Stimulated activated naive CD8-positive, alpha-beta T cell treated with anti-CD3 and anti-CD28 coated beads, Interleukin-15, amount 100 ng/mL, for 72 hours (primary cell): ENCODE measurements around the gene OLR1.

Experiments
- ATAC-seq: fragments of 150-1000 bp; cut with Tn5 transposase; 2 replicates; pipeline ENCODE4 v1.10.0; 2021; ENCODE audit warnings: mild to moderate bottlenecking, moderate library complexity
- DNase-seq, 2 donors: peaks; one replicate each; pipeline ENCODE4 v3.0.0; 2021 to 2022
- H3K27ac Mint-ChIP-seq, 2 donors: one replicate each; pipeline ENCODE4 v1.8.0; 2022; ENCODE audit warnings: mild to moderate bottlenecking in 2 of 2, mixed read lengths in 2 of 2, moderate library complexity in 2 of 2
- H3K27me3 Mint-ChIP-seq: one replicate; pipeline ENCODE4 v1.8.0; 2022; ENCODE audit warnings: mixed read lengths
- H3K4me1 Mint-ChIP-seq: one replicate; pipeline ENCODE4 v1.8.0; 2022; ENCODE audit warnings: mild to moderate bottlenecking, mixed read lengths
- H3K4me3 Mint-ChIP-seq, 2 donors: one replicate each; pipeline ENCODE4 v1.8.0; 2022; ENCODE audit warnings: mild to moderate bottlenecking in 2 of 2, mixed read lengths in 2 of 2, moderate library complexity in 1 of 2
- H3K9me3 Mint-ChIP-seq, 2 donors: one replicate each; pipeline ENCODE4 v1.8.0; 2022; ENCODE audit warnings: mixed read lengths in 2 of 2

OLR1 gene

DNA sequence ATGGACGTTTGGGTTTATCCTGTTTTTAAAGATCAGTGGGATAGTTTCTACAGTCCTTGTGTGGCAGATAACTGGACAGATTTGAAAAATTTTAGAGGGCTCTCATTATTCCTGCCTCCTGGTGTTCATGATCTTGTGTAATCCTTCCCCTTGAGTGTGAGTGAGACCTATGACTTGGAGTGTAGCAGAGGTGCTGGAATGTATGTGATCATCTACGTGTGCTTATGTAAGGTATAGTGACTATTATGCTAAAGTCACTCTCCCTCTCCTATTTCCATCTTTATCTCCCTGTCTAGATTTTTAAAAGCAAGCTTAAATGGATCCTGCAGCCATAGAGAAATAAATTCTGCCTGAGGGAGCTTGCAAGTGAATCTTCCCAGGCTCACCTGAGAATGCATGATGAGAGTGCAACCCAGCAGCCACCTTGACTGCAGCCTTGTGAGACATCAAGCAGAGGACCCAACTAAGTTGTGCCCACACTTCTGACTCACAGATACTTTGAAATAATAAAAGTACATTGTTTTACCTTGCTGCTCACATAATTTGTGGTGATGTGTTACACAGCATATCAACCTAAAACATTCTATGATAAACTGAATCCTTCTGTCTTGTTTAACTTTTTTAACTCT, 3.2 kb upstream of the OLR1 start:
- DNase-seq (no peak), ATAC-seq (no peak)
- no peaks in the 10 kb centered on the region for H3K9me3 Mint-ChIP-seq
- H3K27me3 Mint-ChIP-seq = peaks cover 25% of the 10 kb centered on the region
- peak overlapping the region in 1 of 2 donors; percentile 43 for H3K27ac Mint-ChIP-seq
- H3K4me1 Mint-ChIP-seq = no peaks in the 10 kb centered on the region
- H3K4me3 Mint-ChIP-seq = no peak overlapping the region

DNA sequence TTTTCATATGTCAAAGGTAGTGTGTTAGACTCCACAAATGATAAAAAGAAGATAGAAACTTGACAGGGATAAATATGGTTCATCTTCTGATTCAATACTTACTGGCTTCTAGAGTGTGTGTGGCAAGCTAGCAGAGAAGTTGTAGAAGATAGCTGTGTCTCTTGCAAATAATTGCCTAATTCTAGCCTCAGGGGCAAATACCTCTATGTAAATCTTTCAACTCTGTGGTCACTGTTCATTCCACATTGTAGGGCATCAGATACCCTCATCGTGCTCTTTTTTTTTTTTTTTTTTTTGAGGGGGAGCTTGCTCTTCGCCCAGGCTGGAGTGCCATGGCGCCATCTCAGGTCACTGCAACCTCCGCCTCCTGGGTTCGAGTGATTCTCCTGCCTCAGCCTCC, 1.7 kb downstream of the OLR1 start:
- ATAC-seq (no peak), DNase-seq (no peak)
- no peaks in the 10 kb centered on the region for H3K4me1 Mint-ChIP-seq
- H3K9me3 Mint-ChIP-seq = no peaks in the 10 kb centered on the region
- peaks cover 8% of the 10 kb centered on the region for H3K27me3 Mint-ChIP-seq
- no peak overlapping the region for H3K27ac Mint-ChIP-seq
- H3K4me3 Mint-ChIP-seq = no peak overlapping the region

DNA sequence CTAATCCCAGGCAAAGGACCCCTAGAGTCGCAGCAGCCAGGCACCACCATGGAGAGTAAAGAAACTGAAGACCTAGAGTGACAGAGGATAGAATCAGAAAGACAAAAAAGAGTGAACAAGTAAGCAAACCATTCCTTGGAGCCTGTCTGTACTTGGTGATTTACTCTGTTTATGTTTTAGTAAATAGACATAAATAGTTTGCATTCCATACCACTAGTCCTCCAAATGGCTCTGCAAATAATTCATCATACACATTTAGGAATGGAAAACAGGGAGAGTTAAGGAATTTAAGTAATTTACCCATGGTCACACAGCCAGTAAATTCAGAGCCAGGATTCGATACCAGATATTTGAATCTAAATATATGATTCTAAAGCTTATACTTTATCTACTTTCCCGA, 2.8 kb downstream of the OLR1 start:
- no peaks in the 10 kb centered on the region for H3K4me1 Mint-ChIP-seq
- no peak overlapping the region for H3K27ac Mint-ChIP-seq
- peaks cover 8% of the 10 kb centered on the region for H3K27me3 Mint-ChIP-seq
- H3K4me3 Mint-ChIP-seq = no peak overlapping the region
- ATAC-seq (no peak), DNase-seq (no peak)
- no peaks in the 10 kb centered on the region for H3K9me3 Mint-ChIP-seq

DNA sequence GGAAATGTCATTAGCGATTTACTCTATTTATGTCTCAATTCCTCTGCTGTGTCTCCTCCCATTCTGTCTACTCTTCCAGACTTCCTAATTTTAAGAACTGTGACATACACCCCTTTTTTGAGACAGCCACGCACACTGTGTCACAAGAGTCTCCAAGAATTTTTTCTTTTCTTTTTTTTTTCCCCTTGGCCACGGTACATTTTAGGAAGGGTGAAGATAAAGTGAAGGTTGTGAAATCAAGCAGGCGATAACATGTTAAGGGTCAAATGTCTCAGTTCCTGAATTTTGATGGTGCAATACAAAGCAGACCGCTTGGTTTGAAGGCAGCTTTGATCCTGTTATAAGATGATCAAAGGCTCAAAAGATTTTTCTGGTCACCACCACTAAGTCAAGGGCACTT, 4.3 kb downstream of the OLR1 start:
- H3K27ac Mint-ChIP-seq = no peak overlapping the region
- no peaks in the 10 kb centered on the region for H3K9me3 Mint-ChIP-seq
- H3K4me3 Mint-ChIP-seq = no peak overlapping the region
- H3K27me3 Mint-ChIP-seq = peaks cover 6% of the 10 kb centered on the region
- ATAC-seq = no peak
- DNase-seq = no peak
- H3K4me1 Mint-ChIP-seq = no peaks in the 10 kb centered on the region

DNA sequence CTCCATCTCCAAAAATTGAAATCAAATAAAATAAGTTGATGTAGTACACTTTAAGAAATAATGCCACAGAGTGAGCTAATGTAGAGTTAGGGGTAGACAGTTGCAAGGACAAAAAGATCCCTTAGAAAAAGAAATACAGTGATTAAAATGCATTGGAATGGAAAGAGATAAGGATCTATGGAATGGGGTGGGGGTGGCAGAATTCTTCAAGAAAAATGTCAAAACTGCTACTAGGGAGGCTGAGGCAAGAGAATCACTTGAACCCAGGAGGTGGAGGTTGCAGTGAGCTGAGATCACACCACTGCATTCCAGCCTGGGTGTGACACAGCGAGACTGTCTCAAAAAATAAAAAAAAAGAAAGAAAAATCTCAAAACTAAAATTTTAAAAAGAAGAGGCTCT, 6.5 kb downstream of the OLR1 start:
- ATAC-seq = no peak
- DNase-seq = no peak
- H3K27ac Mint-ChIP-seq = peak overlapping the region in 1 of 2 donors; percentile 33
- H3K4me1 Mint-ChIP-seq = no peaks in the 10 kb centered on the region
- H3K27me3 Mint-ChIP-seq = no peaks in the 10 kb centered on the region
- H3K4me3 Mint-ChIP-seq = no peak overlapping the region
- H3K9me3 Mint-ChIP-seq = no peaks in the 10 kb centered on the region

DNA sequence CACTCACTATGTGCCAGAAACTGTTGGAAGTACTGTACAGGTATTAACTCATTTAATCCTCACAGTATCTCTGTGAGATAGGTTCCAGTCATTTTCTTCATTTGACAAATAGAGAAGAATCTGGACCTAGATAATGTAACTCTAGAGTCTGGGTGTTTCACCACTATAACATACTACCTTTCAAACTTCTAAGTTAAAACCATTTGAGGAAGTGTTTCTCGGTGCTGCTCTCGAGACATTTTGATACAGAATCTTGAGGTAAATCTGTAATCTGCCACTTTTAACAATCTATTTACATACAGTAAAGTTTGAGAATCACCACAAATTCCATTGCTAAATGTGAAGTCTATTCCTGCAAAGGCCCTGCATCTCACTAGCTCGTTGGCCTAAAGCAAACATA, 8.8 kb downstream of the OLR1 start:
- no peak for ATAC-seq
- Mint-ChIP-seq H3K4me3 (no peak overlapping the region), H3K27me3 (peaks cover 13% of the 10 kb centered on the region), H3K4me1 (no peaks in the 10 kb centered on the region), H3K9me3 (no peaks in the 10 kb centered on the region), H3K27ac (no peak overlapping the region)
- DNase-seq = no peak

DNA sequence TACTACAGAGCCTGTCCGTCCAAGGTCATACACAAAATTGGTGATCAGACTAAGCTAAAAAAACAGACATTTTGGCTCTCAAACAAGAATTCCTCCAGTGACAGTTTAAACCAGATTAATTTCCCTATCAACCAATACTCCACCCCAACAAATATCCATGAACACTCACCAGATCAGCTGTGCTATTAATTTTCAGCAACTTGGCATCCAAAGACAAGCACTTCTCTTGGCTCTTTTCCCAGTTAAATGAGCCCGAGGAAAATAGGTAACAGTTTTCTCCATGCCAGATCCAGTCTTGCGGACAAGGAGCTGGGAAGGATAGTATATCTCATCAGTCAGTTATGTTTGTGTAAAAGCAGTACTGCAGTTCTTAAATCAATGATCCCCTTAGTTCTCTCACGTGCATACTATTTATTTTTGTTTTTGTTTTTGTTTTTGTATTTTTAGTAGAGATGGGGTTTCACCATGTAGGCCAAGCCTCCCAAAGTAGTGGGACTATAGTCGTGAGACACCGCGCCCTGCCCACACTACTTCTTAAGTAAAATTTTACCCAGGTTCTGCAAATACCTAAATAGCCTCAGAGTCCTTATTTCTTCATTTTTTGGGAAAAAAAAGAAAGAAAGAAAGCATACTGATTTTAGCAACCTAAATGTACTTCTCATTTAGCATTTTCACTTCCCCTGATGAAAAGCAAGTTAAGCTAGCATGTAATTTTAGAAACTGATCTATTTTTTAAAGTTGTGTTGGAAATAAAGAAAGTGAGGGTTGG, 11.1 kb downstream of the OLR1 start:
- no peak overlapping the region for H3K4me3 Mint-ChIP-seq
- no peak for ATAC-seq
- no peak for DNase-seq

DNA sequence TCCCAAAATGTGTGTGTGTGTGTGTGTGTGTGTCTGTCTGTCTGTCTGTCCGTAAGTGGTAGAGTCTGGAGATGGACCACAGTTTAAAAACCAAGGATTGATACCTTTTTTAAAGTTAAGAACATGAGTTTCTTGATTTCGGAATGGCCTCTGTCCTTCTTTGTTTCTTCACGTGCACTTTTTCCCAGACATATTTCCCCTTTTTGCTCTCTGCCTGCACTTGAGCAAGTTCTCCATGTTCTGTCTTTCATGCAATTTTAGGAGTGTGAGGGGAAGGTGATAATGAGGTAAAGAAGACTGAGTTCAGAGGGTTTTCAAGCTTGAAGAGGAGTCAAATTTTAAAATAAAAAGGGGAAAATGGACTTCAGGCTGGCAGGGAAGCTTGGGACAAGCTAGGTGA, 12.7 kb downstream of the OLR1 start:
- Mint-ChIP-seq H3K4me1 (peaks cover under 1% of the 10 kb centered on the region), H3K9me3 (no peaks in the 10 kb centered on the region), H3K4me3 (no peak overlapping the region), H3K27me3 (peaks cover 15% of the 10 kb centered on the region), H3K27ac (no peak overlapping the region)
- DNase-seq (no peak), ATAC-seq (no peak)

More for the DNA sequence above, 11.1 kb downstream of the OLR1 start:
- Mint-ChIP-seq H3K27me3 (peaks cover 13% of the 10 kb centered on the region), H3K9me3 (no peaks in the 10 kb centered on the region), H3K27ac (no peak overlapping the region), H3K4me1 (no peaks in the 10 kb centered on the region)

DNA sequence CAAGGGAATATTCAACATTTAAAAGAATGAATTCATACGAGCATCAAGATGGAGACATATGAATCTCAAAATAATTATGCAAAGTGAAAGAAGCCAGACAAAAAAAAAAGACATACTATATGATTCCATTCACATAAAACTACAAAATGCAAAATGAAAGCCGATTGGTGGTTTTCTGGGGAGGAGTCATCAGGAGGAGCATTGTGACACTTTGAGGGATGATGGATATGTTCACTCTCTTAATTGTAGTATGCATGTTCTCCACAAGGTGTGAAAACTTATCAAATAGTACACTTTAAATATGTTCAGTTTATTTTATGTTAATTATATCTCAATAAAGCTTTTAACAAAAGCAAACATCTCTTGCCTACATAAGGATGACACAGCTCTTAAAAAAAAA, 13.5 kb downstream of the OLR1 start:
- H3K4me3 Mint-ChIP-seq = no peak overlapping the region
- no peak for ATAC-seq
- DNase-seq = no peak
- peaks cover 9% of the 10 kb centered on the region for H3K4me1 Mint-ChIP-seq
- no peaks in the 10 kb centered on the region for H3K9me3 Mint-ChIP-seq
- H3K27me3 Mint-ChIP-seq = peaks cover 24% of the 10 kb centered on the region
- no peak overlapping the region for H3K27ac Mint-ChIP-seq

DNA sequence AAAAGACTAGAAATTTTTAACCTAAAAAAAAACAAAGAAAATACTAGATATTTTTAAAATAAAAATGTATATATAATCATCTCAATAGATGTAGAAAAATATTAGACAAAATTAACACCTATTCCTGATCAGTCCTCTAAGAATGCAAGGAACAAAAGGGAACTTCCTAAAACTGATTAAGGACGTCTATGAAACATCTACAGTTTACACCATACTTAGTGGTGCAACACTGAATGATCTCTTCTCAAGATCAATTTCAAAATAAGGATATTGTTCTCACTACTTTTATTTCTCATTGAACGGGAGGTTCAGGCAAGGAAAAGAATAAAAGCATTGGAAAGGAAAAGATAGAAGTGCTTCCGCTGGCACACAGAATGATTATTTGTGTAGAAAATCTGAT, 16.0 kb downstream of the OLR1 start:
- H3K27ac Mint-ChIP-seq = no peak overlapping the region
- H3K4me3 Mint-ChIP-seq = no peak overlapping the region
- H3K4me1 Mint-ChIP-seq = peaks cover 9% of the 10 kb centered on the region
- DNase-seq (no peak), ATAC-seq (no peak)
- H3K27me3 Mint-ChIP-seq = peaks cover 24% of the 10 kb centered on the region
- no peaks in the 10 kb centered on the region for H3K9me3 Mint-ChIP-seq

DNA sequence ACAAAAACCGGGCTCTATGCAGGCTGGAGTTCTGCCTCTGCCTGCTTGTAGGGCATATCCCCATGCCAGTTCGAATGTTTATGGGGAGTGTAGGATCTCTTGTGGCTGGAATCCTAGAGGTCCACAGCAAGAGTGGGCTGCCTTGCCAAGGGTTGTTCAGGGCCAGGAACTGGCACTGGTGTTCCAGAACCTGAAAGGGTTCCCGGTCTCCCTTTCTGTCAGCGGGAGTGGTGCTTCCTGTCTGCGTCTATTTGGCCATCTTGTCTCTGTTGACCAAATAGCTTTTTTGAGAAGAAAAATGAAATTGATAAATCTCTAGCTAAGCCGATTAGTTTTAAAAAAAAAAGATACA, 17.8 kb downstream of the OLR1 start:
- H3K27ac Mint-ChIP-seq = no peak overlapping the region
- no peak for ATAC-seq

DNA sequence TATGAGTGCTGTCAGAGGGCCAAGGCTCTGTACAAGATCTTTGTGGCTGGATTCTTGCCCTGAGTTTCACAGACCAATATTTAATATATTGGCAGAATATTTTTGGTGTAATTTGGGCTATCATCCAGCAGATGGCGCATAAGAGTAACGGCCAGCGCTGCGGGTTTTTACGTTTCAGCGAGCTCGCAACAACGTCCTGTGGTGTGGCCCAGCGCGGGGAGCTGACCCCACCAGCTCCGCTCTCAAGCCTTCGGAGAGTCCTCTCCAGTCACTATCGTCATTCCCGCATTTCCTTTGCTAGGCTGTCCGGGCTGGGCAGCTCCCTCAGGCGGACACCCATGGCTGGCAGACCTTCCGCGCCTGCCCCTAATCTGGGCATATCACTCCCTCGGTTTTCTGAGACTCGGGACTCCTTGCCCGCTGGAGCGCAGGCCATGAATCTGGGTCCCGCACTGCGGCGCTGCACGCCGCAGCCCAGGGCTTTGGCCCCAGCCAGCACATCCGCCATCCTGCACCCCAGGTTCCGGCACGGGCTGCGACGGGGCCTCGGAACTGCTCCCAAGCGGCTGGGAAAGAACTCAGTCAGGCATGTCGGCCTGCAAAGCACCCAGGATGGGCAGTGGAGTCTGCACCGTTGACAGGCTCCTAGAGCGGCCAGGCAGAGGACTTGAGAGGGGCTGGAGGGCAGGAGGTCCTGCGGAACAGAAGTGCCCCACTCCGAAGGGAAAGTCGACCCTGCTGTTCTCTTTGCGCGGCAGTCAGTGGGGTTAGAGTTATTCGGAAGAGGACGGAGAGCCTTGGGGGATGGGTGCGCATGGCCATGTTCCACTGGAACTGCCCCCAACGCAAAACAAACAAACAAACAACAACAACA, 18.4 kb downstream of the OLR1 start:
- peak; percentile 60 to 74 for DNase-seq
- no peaks in the 10 kb centered on the region for H3K9me3 Mint-ChIP-seq
- H3K4me3 Mint-ChIP-seq = peak overlapping the region; percentile 94 to 97
- peak overlapping the region; percentile 69 to 79 for H3K27ac Mint-ChIP-seq
- ATAC-seq = peak; percentile 90
- H3K27me3 Mint-ChIP-seq = peaks cover 11% of the 10 kb centered on the region
- peaks cover 9% of the 10 kb centered on the region for H3K4me1 Mint-ChIP-seq

More for the DNA sequence above, 17.8 kb downstream of the OLR1 start:
- DNase-seq = no peak
- Mint-ChIP-seq H3K4me3 (peak overlapping the region; percentile 94 to 97), H3K27me3 (peaks cover 14% of the 10 kb centered on the region), H3K9me3 (no peaks in the 10 kb centered on the region), H3K4me1 (peaks cover 9% of the 10 kb centered on the region)

DNA sequence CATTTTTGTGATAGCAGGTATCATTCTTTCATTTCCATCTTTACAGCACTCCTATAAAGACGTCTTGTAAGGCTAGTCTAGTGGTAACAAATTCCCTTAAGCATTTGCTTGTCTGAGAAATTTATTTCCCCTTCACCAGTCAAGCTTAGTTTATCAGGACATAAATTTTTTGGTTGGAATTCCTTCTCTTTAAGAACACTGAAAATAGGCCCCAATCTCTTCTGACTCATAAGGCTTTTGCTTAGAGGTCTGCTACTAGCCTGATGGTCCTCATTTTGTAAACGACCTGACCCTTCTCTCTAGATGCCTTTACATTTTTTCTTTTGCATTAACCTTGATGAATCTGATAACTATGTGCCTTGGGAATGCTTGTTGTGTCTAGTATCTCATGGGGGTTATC, 20.3 kb downstream of the OLR1 start:
- H3K9me3 Mint-ChIP-seq = no peaks in the 10 kb centered on the region

DNA sequence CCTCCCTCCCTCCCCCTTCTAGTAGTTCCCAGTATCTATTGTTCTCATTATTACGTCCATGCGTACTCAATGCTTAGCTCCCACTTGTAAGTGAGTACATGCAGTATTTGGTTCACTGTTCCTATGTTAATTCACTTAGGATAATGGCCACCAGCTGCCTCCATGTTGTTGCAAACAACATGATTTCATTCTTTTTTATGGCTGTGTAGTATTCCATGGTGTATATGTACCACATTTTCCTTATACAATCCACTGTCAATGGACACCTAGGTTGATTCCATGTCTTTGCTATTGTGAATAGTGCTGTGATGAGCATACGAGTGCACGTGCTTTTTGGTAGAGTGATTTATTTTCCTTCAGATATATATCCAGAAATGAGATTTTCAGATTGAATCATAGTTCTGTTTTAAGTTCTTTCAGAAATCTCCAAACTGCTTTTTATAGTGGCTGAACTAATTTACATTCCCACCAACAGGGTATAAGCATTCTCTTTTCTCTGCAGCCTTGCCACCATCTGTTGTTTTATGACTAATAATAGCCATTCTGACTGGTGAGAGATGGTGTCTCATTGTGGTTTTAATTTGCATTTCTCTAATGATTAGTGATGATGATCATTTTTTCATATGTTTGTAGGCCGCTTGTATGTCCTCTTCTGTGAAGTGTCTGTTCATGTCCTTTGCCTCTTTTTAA, 24.1 kb downstream of the OLR1 start:
- H3K4me1 Mint-ChIP-seq = no peaks in the 10 kb centered on the region
- H3K27ac Mint-ChIP-seq = no peak overlapping the region
- no peak overlapping the region for H3K4me3 Mint-ChIP-seq
- DNase-seq = no peak
- ATAC-seq = peak; percentile 67
- no peaks in the 10 kb centered on the region for H3K9me3 Mint-ChIP-seq
- peaks cover 7% of the 10 kb centered on the region for H3K27me3 Mint-ChIP-seq

More for the DNA sequence above, 20.3 kb downstream of the OLR1 start:
- Mint-ChIP-seq H3K4me3 (no peak overlapping the region), H3K27ac (no peak overlapping the region), H3K4me1 (peaks cover 9% of the 10 kb centered on the region), H3K27me3 (peaks cover 11% of the 10 kb centered on the region)
- no peak for DNase-seq
- ATAC-seq = no peak

DNA sequence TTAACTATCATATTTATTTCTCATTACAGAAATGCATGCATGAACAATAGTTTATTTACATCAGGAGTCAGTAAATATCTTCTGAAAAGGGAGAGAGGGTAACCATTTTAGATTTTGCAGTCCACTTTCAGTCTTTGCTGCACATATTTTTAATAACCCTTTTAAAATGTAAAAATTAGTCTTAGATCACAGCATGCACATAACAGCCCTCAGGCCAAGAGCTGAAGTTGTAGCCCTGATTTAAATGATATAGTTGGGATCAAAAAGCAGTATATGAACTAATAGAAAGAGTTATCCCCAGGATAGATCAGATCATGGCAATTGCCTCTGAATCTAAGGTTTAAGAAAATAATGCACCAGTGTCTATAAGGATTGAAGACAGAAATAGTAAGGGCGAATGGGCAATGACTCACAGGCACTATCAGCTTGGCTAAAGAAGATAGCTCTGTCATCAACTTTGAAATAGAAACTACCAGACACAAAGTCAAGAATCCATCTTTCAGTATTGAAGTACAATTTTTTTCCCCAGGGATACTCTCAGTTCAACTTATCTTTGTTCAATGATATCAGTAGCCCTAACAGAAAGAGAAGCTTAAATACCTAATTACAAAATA, 28.8 kb downstream of the OLR1 start:
- peak overlapping the region in 1 of 2 donors; percentile 17 for H3K27ac Mint-ChIP-seq
- H3K4me3 Mint-ChIP-seq = no peak overlapping the region
- ATAC-seq (no peak), DNase-seq (no peak)
- H3K9me3 Mint-ChIP-seq = no peaks in the 10 kb centered on the region
- peaks cover 7% of the 10 kb centered on the region for H3K27me3 Mint-ChIP-seq
- H3K4me1 Mint-ChIP-seq = no peaks in the 10 kb centered on the region
